ENCODE data around the gene C16orf74.

DNA sequence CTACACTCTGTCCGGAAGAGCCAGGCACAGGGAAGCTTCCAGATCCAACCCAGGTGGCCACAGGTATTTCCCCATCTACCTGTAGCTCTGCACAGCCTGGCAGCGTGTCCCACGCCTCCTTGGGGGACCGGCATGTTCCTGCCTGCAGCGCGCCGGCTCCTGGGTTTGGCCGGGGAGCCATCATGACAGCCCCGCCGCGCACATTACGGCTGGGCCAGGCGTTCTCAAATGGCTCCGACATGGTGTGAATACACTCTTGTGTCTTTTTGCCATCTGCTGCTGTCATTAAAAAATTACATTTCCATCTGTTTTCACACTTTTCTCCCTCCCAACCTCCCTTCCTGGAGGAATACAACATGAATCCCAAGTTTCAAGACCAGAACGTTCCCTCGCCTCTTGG, 54.1 kb downstream of the C16orf74 start:
- TF ChIP-seq ARNTL (CRISPR knock-in tag; IDR thresholded peaks at IDR 0.05; ENCODE audit: borderline replicate concordance, low read depth) (no peak), TOX (CRISPR knock-in tag; IDR thresholded peaks at IDR 0.05; ENCODE audit: borderline replicate concordance) (no peak), ZFP3 (CRISPR knock-in tag; IDR thresholded peaks at IDR 0.05) (no peak), ZFP30 (CRISPR knock-in tag; IDR thresholded peaks at IDR 0.05) (no peak), ZNF8 (CRISPR knock-in tag; IDR thresholded peaks at IDR 0.05) (no peak), ISL1 (CRISPR knock-in tag; IDR thresholded peaks at IDR 0.05) (no peak), ZC3H10 (CRISPR knock-in tag; IDR thresholded peaks at IDR 0.05) (no peak)
- TF ChIP-seq, protein P1, sequence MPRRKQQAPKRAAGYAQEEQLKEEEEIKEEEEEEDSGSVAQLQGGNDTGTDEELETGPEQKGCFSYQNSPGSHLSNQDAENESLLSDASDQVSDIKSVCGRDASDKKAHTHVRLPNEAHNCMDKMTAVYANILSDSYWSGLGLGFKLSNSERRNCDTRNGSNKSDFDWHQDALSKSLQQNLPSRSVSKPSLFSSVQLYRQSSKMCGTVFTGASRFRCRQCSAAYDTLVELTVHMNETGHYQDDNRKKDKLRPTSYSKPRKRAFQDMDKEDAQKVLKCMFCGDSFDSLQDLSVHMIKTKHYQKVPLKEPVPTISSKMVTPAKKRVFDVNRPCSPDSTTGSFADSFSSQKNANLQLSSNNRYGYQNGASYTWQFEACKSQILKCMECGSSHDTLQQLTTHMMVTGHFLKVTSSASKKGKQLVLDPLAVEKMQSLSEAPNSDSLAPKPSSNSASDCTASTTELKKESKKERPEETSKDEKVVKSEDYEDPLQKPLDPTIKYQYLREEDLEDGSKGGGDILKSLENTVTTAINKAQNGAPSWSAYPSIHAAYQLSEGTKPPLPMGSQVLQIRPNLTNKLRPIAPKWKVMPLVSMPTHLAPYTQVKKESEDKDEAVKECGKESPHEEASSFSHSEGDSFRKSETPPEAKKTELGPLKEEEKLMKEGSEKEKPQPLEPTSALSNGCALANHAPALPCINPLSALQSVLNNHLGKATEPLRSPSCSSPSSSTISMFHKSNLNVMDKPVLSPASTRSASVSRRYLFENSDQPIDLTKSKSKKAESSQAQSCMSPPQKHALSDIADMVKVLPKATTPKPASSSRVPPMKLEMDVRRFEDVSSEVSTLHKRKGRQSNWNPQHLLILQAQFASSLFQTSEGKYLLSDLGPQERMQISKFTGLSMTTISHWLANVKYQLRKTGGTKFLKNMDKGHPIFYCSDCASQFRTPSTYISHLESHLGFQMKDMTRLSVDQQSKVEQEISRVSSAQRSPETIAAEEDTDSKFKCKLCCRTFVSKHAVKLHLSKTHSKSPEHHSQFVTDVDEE (CRISPR knock-in tag; IDR thresholded peaks at IDR 0.05), result no peak
- TF ChIP-seq, protein P2, sequence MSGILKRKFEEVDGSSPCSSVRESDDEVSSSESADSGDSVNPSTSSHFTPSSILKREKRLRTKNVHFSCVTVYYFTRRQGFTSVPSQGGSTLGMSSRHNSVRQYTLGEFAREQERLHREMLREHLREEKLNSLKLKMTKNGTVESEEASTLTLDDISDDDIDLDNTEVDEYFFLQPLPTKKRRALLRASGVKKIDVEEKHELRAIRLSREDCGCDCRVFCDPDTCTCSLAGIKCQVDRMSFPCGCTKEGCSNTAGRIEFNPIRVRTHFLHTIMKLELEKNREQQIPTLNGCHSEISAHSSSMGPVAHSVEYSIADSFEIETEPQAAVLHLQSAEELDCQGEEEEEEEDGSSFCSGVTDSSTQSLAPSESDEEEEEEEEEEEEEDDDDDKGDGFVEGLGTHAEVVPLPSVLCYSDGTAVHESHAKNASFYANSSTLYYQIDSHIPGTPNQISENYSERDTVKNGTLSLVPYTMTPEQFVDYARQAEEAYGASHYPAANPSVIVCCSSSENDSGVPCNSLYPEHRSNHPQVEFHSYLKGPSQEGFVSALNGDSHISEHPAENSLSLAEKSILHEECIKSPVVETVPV (CRISPR knock-in tag; IDR thresholded peaks at IDR 0.05), result no peak
- TF ChIP-seq, protein P3, sequence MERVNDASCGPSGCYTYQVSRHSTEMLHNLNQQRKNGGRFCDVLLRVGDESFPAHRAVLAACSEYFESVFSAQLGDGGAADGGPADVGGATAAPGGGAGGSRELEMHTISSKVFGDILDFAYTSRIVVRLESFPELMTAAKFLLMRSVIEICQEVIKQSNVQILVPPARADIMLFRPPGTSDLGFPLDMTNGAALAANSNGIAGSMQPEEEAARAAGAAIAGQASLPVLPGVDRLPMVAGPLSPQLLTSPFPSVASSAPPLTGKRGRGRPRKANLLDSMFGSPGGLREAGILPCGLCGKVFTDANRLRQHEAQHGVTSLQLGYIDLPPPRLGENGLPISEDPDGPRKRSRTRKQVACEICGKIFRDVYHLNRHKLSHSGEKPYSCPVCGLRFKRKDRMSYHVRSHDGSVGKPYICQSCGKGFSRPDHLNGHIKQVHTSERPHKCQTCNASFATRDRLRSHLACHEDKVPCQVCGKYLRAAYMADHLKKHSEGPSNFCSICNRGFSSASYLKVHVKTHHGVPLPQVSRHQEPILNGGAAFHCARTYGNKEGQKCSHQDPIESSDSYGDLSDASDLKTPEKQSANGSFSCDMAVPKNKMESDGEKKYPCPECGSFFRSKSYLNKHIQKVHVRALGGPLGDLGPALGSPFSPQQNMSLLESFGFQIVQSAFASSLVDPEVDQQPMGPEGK (CRISPR knock-in tag; IDR thresholded peaks at IDR 0.05; ENCODE audit: borderline replicate concordance), result no peak
